ENCODE results near the gene DUSP28.

DUSP28 gene

GRCh38 chr2:240603846-240604245, 43.7 kb downstream of the DUSP28 start:
- no peak for TF ChIP-seq EP300 (IDR thresholded peaks at IDR 0.05; ENCODE audit: borderline replicate concordance)
- TF ChIP-seq EGR1 (IDR thresholded peaks at IDR 0.05): no peak
- TF ChIP-seq REST (IDR thresholded peaks at IDR 0.05; ENCODE audit: low read depth): no peak

GRCh38 chr2:240604291-240604938, 44.3 kb downstream of the DUSP28 start:
- peak; percentile 97 for TF ChIP-seq NFIC (IDR thresholded peaks at IDR 0.05)
- no peak for TF ChIP-seq EP300 (IDR thresholded peaks at IDR 0.05; ENCODE audit: borderline replicate concordance)
- TF ChIP-seq FOXM1 (IDR thresholded peaks at IDR 0.05; ENCODE audit: borderline replicate concordance, low read depth): no peak
- no peak for TF ChIP-seq YY1 (IDR thresholded peaks at IDR 0.05; ENCODE audit: low read depth)
- no peak for TF ChIP-seq CREB1 (IDR thresholded peaks at IDR 0.05; ENCODE audit: low read depth)
- no peak for TF ChIP-seq CEBPB (IDR thresholded peaks at IDR 0.05)
- TF ChIP-seq TCF12 (IDR thresholded peaks at IDR 0.05; ENCODE audit: low read depth): no peak; the same call in 1 of the 2 replicates
- no peak for TF ChIP-seq TEAD4 (IDR thresholded peaks at IDR 0.05)
- TF ChIP-seq RAD21 (IDR thresholded peaks at IDR 0.05; ENCODE audit: low read depth): peak; percentile 62
- peak; percentile 74 for TF ChIP-seq REST (IDR thresholded peaks at IDR 0.05; ENCODE audit: low read depth)
- TF ChIP-seq TAF1 (IDR thresholded peaks at IDR 0.05; ENCODE audit: low read depth): no peak

DNA sequence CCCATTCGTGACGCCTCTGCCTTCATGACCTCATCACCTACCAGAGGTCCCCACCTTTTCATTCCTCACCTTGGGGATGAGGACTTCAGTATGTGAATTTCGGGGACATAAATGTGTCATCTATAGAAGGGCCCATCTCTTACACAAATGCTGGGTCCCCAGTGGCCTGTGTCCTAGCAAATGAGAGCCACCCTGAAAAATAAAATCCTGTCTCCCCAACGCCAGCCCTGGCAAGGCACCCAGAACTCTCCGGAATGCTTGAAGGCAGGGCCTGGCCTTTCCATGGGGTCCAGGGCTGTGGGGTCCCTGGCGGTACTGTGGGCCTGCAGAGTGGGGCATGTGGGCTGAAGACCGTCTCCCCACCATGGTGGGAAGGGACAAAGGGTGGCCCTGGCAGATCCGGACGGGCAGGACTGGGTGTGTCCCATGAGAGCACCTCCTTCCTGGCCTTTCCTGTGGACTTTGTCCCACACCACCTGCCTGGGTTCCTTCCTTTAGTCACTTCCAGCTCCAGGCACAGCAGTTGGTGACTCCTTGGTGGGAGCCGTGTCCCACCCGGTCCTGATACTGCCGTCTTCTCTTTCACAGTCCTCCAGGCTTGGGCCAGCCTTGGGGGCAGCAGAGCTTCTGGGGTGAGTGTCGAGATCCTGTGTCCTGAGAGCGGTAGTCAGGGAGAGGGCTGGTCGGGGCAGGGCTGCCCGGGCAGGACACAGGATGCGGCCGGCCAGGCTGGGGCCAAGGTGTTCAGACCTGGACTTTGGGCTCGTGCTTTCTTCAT, 45.0 kb downstream of the DUSP28 start:
- no peak for TF ChIP-seq TAF1 (IDR thresholded peaks at IDR 0.05; ENCODE audit: low read depth)
- no peak for TF ChIP-seq CREB1 (IDR thresholded peaks at IDR 0.05; ENCODE audit: low read depth)
- TF ChIP-seq TCF12 (IDR thresholded peaks at IDR 0.05; ENCODE audit: low read depth): no peak
- TF ChIP-seq EGR1 (IDR thresholded peaks at IDR 0.05): no peak
- no peak for TF ChIP-seq ZBTB7A (IDR thresholded peaks at IDR 0.05; ENCODE audit: low read depth)
- no peak for TF ChIP-seq REST (IDR thresholded peaks at IDR 0.05; ENCODE audit: low read depth)

DNA sequence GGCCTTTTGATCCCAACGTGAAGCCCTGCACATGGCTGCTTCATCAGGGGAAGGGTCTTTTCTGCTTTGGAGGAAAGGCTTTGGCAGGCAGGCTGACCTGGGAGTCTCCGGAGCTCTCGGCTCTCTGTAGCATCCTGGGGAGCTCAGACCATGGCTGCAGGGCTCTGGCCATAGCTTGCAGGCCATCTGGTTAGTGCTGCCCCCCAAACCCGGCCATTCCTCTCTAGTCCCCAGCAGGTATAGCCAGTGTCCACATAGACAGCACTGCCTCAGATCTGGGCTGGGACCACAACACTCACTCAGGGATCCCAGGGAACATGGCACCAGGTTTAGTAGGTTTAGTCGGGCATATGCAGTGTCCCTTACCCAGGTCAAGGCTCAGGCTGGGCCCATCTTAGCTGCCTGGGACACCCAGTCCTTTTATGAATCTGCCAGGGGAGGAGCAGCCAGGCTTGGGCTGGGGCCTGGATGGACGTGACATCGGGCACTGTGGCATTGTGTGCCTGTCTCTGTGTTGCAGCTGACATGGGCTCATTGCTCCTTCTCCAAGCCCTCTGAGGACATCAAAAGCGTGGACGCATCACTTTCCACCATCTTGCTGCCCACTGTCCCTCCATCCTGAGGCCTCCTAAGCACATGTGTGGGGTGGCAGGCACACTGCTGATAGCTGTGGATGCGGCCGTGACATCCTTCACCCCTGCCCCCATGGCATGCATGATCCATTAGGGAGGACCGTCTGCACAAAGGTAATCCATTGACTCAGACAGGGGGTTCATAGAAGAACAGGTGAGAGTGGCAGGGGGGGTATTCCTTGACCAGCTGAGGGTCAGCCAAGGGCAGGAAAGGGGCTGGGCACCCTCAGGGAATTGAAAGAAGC, 45.9 kb downstream of the DUSP28 start:
- TF ChIP-seq USF1 (IDR thresholded peaks at IDR 0.05) (no peak), RAD21 (IDR thresholded peaks at IDR 0.05; ENCODE audit: low read depth) (no peak), TAF1 (IDR thresholded peaks at IDR 0.05; ENCODE audit: low read depth) (no peak), EGR1 (IDR thresholded peaks at IDR 0.05) (no peak), EP300 (IDR thresholded peaks at IDR 0.05; ENCODE audit: borderline replicate concordance) (no peak), TCF12 (IDR thresholded peaks at IDR 0.05; ENCODE audit: low read depth) (no peak), TEAD4 (IDR thresholded peaks at IDR 0.05) (no peak), ZBTB7A (IDR thresholded peaks at IDR 0.05; ENCODE audit: low read depth) (no peak), YY1 (IDR thresholded peaks at IDR 0.05; ENCODE audit: low read depth) (no peak), NFIC (IDR thresholded peaks at IDR 0.05) (no peak), FOXM1 (IDR thresholded peaks at IDR 0.05; ENCODE audit: borderline replicate concordance, low read depth) (no peak), REST (IDR thresholded peaks at IDR 0.05; ENCODE audit: low read depth) (no peak), CREB1 (IDR thresholded peaks at IDR 0.05; ENCODE audit: low read depth) (no peak), CEBPB (IDR thresholded peaks at IDR 0.05) (no peak)
- TF ChIP-seq, protein P1, sequence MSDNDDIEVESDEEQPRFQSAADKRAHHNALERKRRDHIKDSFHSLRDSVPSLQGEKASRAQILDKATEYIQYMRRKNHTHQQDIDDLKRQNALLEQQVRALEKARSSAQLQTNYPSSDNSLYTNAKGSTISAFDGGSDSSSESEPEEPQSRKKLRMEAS (IDR thresholded peaks at IDR 0.05): no peak
